ENCODE results near the gene OR7A17. TPM values are rescaled to one million over a fixed set of nuclear protein-coding genes. Genes with fewer than 3 reads are reported as not detected.

The OR7A17 gene
- total and polyA plus RNA-seq, 2 of the 13 experiments (the other 11 are each of a cell fraction or from before 2014, with no cell fraction given): not detected

GRCh38 chr19:14843578-14843977 lies 42.4 kb downstream of the OR7A17 start:
- no peaks in the 10 kb centered on the region for H3K9me3 ChIP-seq (ENCODE audit: low read length)
- TF ChIP-seq ZNF775 (CRISPR knock-in tag; IDR thresholded peaks at IDR 0.05; ENCODE audit: borderline replicate concordance): no peak
- no peak for TF ChIP-seq ATF4 (CRISPR knock-in tag; IDR thresholded peaks at IDR 0.05)
- TF ChIP-seq RFXANK (CRISPR knock-in tag; IDR thresholded peaks at IDR 0.05): no peak
- TF ChIP-seq ZNF160 (CRISPR knock-in tag; IDR thresholded peaks at IDR 0.05): no peak
- TF ChIP-seq IRX3 (CRISPR knock-in tag; IDR thresholded peaks at IDR 0.05; ENCODE audit: borderline replicate concordance, low read depth): no peak
- no peak for TF ChIP-seq SRSF9 (IDR thresholded peaks at IDR 0.05; ENCODE audit: borderline replicate concordance, insufficient read depth, low read depth, low read length, poor library complexity, severe bottlenecking)
- no peak for TF ChIP-seq ZNF772 (CRISPR knock-in tag; IDR thresholded peaks at IDR 0.05)
- TF ChIP-seq MTF2 (CRISPR knock-in tag; IDR thresholded peaks at IDR 0.05; ENCODE audit: borderline replicate concordance): no peak
- TF ChIP-seq KLF11 (CRISPR knock-in tag; IDR thresholded peaks at IDR 0.05): no peak
- TF ChIP-seq HOXA5 (CRISPR knock-in tag; IDR thresholded peaks at IDR 0.05): no peak
- no peak for TF ChIP-seq MATR3 (CRISPR knock-in tag; IDR thresholded peaks at IDR 0.05)
- TF ChIP-seq ARID4A (CRISPR knock-in tag; IDR thresholded peaks at IDR 0.05; ENCODE audit: borderline replicate concordance): no peak
- no peak for TF ChIP-seq FOXP1 (IDR thresholded peaks at IDR 0.05)
- no peak for TF ChIP-seq FOXP1 (CRISPR knock-in tag; IDR thresholded peaks at IDR 0.05)
- no peak for TF ChIP-seq ESRRA (CRISPR knock-in tag; IDR thresholded peaks at IDR 0.05; ENCODE audit: low read depth)
- TF ChIP-seq ZNF33A (CRISPR knock-in tag; IDR thresholded peaks at IDR 0.05; ENCODE audit: borderline replicate concordance): no peak
- no peak for TF ChIP-seq STAT5B (CRISPR knock-in tag; IDR thresholded peaks at IDR 0.05)
- no peak for TF ChIP-seq ZBTB20 (CRISPR knock-in tag; IDR thresholded peaks at IDR 0.05; ENCODE audit: borderline replicate concordance, low read depth)

More at GRCh38 chr19:14843578-14843977, 42.4 kb downstream of the OR7A17 start:
- BruUV-seq (replicated peaks): no TSS peak
- Histone ChIP-seq H3K79me2 (ENCODE audit: insufficient read depth, low read length) (no peaks in the 10 kb centered on the region), H3K9ac (ENCODE audit: insufficient read depth, low read depth, low read length) (no peak overlapping the region), H3K27ac (ENCODE audit: extremely low read length, insufficient read depth, low read length) (no peak overlapping the region), H4K20me1 (ENCODE audit: insufficient read depth, low read length) (no peaks in the 10 kb centered on the region), H3K36me3 (replicated peaks in 1 of 2; ENCODE audit: control insufficient read depth in 1 of 2, insufficient read depth in 2 of 2, low read length in 2 of 2) (no peaks in the 10 kb centered on the region), H3K4me1 (ENCODE audit: insufficient read depth, low read length) (no peaks in the 10 kb centered on the region), H3K27me3 (ENCODE audit: control insufficient read depth in 1 of 2, insufficient read depth in 2 of 2, low read length in 2 of 2) (no peaks in the 10 kb centered on the region; a peak in 1 of 5 replicates), H3K4me3 (replicated peaks in 1 of 3; ENCODE audit: insufficient read depth in 1 of 3, low read depth in 2 of 3, low read length in 3 of 3) (no peak overlapping the region), H2AFZ (ENCODE audit: low read length) (no peak overlapping the region), H3K4me2 (ENCODE audit: low read depth, low read length) (no peak overlapping the region)
- intact Hi-C loops (cut with micrococcal nuclease; ENCODE audit: unreplicated experiment) (no loop called here), in situ Hi-C loops (cut with HindIII; ENCODE audit: extremely low pct_ligation_motif_present, low pct_unique_long_range_greater_than_20kb) (no loop called here)
- POLR2A ChIA-PET: no interaction called here
- CTCF ChIA-PET (ENCODE audit: low intra/inter-chr PET ratio, low total read pairs): no interaction called here
- ATAC-seq (no peak), DNase-seq (ENCODE audit: low spot score) (no peak), FAIRE-seq (no peak)
- WGBS (ENCODE audit: low lambda C conversion rate): 23% methylated on average over 6 of the region's 6 CpGs
